Sigmoid colon (tissue), 4 donors: ENCODE data around the gene SLC1A3.

Experiments
- CTCF ChIP-seq, 4 experiments: fragments of 450-650 bp in 3 of 4; fragments of 200-600 bp in 1 of 4; IDR thresholded peaks; one replicate each; pipeline ENCODE4 v1.5.1; 2016 to 2019; ENCODE audit warnings: antibody characterized with exemption in 4 of 4, mild to moderate bottlenecking in 3 of 4, moderate library complexity in 2 of 4
- POLR2A ChIP-seq, 2 donors: fragments of 450-650 bp; IDR thresholded peaks; one replicate each; pipeline ENCODE4 v1.6.1; 2016; ENCODE audit warnings: antibody characterized with exemption in 2 of 2, mild to moderate bottlenecking in 2 of 2, moderate library complexity in 2 of 2
- POLR2AphosphoS5 ChIP-seq, 4 donors: sonication (generic); formaldehyde crosslinking; IDR thresholded peaks; one replicate each; pipeline ENCODE4 v1.6.1; 2017; ENCODE audit warnings: antibody characterized with exemption in 4 of 4

- TF ChIP-seq POLR2A (IDR thresholded peaks at IDR 0.05) (no peak), CTCF (IDR thresholded peaks at IDR 0.05) (no peak), POLR2AphosphoS5 (IDR thresholded peaks at IDR 0.05) (no peak)
Measured at GRCh38 chr5:36713541-36713940, 107.1 kb downstream of the SLC1A3 start.
